Retinal pigment epithelial cell (primary cell): ENCODE data around the gene OR6K2.
"Not testable (repeated sequence)": the region's sequence is repeated elsewhere in the genome, so short reads cannot be mapped to it uniquely, and the experiment has no call there.

Experiments used
- DNase-seq: peaks from one replicate; pipeline ENCODE4 v3.0.0-alpha.2; 2010; ENCODE audit warnings: low read depth
- H3K4me3 ChIP-seq: 2 replicates; pipeline ENCODE4 v1.5.1; 2011; ENCODE audit warnings: mild to moderate bottlenecking, low read length, control low read depth, moderate library complexity
- CTCF ChIP-seq: conservative IDR thresholded peaks from 2 replicates; pipeline ENCODE4 v1.5.1; 2011; ENCODE audit warnings: low read depth, low read length, control low read depth, inconsistent platforms

The OR6K2 gene

DNA sequence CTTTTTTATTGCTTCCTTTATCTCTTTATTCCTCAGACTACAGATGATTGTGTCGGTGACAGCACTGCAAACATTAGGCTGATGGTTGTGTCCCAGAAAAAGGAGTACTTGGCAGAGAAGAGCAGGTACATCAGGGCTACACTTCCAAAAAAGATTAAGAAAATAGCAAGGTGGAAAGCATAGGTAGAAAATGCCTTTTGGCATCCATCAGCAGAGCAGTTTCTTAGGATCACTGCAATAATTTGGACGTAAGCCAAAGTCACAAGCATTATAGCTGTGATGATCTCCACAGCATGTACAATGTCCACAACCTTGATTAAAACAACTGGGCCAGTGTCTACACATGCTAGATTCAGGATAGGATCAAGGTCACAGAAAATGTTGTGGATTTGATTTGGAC lies 5.9 kb downstream of the OR6K2 start:
- no peak overlapping the region for H3K4me3 ChIP-seq
- no peak for DNase-seq
- TF ChIP-seq CTCF = no peak

DNA sequence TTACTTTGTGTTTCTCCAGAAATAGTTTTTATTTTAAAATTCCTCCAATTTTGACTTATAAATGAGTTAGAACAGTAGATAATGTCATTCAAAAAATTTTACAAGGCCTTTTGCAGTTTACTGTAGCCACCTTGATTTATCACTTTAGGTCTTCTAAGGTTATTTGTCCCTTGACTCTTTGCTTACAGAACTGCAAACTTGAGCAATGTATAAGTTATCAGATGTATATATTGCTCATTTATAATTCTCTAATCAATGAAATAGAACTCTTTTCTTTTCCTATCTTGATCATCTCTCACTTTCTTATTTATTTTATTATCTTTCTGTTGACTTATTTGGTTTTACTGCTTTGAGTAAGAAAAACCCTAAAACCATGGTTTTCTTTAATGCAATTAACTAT lies 8.1 kb downstream of the OR6K2 start:
- no peak for TF ChIP-seq CTCF
- DNase-seq = no peak

DNA sequence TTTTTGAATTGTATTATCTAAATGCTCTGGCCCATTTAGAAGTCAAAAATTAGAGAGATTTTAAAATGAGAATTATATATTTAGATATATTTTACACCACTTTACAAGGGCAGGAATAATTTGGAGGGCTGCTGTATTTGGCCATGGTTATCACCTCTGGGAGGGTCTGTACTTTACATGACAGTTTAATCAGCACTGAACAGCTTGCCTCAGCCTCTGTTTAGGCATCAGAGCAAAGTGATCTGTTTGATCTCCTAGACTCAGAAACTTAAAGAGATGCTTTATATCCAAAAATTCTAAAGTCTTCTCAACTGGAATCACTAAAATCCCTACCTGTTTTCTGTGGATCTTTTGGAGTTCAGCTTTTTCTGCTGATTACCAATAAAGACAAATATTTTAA lies 8.5 kb downstream of the OR6K2 start:
- DNase-seq = no peak
- no peak for TF ChIP-seq CTCF
- H3K4me3 ChIP-seq = no peak overlapping the region

More for the DNA sequence above, 8.1 kb downstream of the OR6K2 start:
- H3K4me3 ChIP-seq = no peak overlapping the region

- DNase-seq = not testable (repeated sequence)
These were observed 9.3 kb downstream of the OR6K2 start for GRCh38 chr1:158691149-158691548.

DNA sequence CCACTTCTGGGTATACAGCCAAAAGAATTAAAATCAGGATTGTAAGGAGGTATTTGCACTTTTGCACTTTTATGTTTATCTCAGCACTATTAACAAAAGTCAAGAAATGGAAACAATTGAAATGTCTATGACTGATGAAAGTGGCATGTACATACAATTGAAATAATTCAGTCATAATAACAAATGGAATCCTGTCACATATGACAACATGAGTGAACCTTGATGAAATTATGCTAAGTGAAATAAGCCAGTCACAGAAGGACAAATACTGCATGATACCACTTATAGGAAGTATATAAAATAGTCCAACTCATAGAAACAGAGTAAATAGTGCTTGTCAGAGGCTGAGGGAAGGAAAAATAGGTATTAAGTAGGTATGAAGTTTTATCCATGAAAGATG lies 10.6 kb downstream of the OR6K2 start:
- H3K4me3 ChIP-seq = no peak overlapping the region
- no peak for TF ChIP-seq CTCF
- no peak for DNase-seq

More at GRCh38 chr1:158691149-158691548, 9.3 kb downstream of the OR6K2 start:
- H3K4me3 ChIP-seq = not testable (repeated sequence)

- no peak for DNase-seq
- TF ChIP-seq CTCF = no peak
- no peak overlapping the region for H3K4me3 ChIP-seq
These were observed 11.3 kb downstream of the OR6K2 start for GRCh38 chr1:158689110-158689509.

DNA sequence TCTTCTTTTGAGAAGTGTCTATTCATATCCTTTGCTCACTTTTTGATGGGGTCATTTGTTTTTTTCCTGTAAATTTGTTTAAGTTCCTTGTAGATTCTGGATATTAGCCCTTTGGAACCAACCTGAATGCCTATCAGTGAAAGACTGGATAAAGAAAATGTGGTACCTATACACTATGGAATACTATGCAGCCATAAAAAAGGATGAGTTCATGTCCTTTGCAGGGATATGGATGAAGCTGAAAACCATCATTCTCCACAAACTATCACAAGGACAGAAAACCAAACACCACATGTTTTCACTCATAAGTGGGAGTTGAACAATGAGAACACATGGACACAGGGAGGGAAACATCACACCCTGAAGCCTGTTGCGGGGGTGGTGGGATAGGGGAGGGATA lies 12.1 kb downstream of the OR6K2 start:
- DNase-seq, H3K4me3 ChIP-seq: not testable (repeated sequence)

- DNase-seq = no peak
- H3K4me3 ChIP-seq = no peak overlapping the region
- TF ChIP-seq CTCF = no peak
These were observed 13.4 kb downstream of the OR6K2 start for GRCh38 chr1:158687037-158687436.
